ENCODE results near the gene PITPNM3. TPM values are rescaled to one million over a fixed set of nuclear protein-coding genes. Genes with fewer than 3 reads are reported as not detected.

Gene PITPNM3
- total RNA-seq, 2 donors from 2014 or later, result 0.70 to 0.81 TPM

DNA sequence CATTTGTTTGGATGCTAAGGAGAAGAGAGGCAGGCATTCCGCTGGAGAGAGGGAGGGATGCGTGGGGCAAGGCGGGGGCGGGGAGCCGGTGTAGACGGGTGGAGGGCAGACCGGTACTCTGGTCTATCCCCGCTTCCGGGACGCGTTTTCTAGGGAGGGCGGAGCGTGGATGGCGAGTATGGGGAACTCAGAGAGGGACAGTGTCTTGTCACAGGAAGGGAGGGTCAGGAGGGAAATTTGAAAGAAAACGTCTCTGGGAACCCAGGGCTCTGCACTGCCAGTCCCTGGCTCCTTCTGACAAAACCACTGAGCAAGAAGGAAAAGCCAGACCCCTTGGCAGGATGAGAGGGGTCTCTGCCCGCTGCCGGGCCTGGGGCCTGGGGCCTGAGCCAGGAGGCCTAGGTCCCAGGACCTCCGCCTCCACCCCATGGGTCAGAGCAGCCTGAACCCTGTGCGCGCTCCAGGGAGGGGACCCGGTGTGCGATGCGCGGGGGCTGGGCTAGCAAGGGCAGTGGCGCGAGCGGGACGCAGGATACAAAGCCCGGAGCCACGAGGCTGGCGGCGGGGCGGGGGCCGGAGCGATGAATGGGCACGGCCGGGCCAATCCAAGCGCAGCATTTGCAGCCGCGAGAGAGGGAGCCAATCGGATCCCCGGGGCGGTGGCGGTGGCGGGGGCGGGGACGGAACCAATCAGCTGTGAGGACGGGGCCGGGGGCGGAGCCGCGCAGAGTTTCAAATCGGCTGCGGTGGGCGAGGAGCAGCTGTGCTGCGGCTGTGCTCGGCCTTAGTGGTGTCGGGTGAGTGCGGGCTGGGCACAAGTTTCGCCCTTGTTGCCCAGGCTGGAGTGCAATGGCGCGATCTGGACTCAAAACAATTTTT, 112.4 kb downstream of the PITPNM3 start, which contains the start of gene PIMREG:
Gene PIMREG, plus strand, starts transcription at position 764 of the 879 bp plus-strand sequence. CDS start 656 bp downstream, outside the sequence.
- Mint-ChIP-seq H3K36me3 (ENCODE audit: insufficient read depth in 2 of 2) (no peaks in the 10 kb centered on the region), H3K4me3 (peak within 1 kb of the TSS; percentile 88 to 98), H3K27me3 (ENCODE audit: low read depth) (peaks cover 29% of the 10 kb centered on the region), H3K4me1 (ENCODE audit: low read depth) (peaks cover 16% of the 10 kb centered on the region), H3K9me3 (no peaks in the 10 kb centered on the region), H3K27ac (peak within 1 kb of the TSS; percentile 49)
- ATAC-seq (replicated peaks in 1 of 2) (peak; percentile 95 to 96), DNase-seq (peak; percentile 95 to 96)

DNA sequence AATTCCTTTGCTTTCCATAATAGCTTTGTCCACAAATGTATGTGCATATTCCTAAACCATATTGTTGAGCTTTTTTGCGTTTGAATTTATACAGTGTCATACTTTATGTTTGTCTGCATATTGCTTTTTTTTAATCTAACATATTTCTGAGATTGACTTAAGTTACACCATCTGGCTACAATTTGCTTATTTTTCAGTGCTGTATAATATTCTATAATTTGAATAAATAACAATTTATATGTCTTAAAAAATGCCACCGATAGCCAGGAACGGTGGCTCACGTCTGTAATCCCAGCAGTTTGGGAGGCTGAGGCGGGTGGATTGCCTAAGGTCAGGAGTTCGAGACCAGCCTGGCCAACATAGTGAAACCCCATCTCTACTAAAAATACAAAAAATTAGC, 113.6 kb downstream of the PITPNM3 start:
- DNase-seq (no peak), ATAC-seq (replicated peaks in 1 of 2) (no peak)
- H3K9me3 Mint-ChIP-seq, result no peaks in the 10 kb centered on the region
- peaks cover 32% of the 10 kb centered on the region for H3K27me3 Mint-ChIP-seq (ENCODE audit: low read depth)
- peak overlapping the region in 1 of 2 donors; percentile 98 for H3K4me3 Mint-ChIP-seq
- no peaks in the 10 kb centered on the region for H3K36me3 Mint-ChIP-seq (ENCODE audit: insufficient read depth in 2 of 2)
- peaks cover 16% of the 10 kb centered on the region for H3K4me1 Mint-ChIP-seq (ENCODE audit: low read depth)
- no peak overlapping the region for H3K27ac Mint-ChIP-seq

DNA sequence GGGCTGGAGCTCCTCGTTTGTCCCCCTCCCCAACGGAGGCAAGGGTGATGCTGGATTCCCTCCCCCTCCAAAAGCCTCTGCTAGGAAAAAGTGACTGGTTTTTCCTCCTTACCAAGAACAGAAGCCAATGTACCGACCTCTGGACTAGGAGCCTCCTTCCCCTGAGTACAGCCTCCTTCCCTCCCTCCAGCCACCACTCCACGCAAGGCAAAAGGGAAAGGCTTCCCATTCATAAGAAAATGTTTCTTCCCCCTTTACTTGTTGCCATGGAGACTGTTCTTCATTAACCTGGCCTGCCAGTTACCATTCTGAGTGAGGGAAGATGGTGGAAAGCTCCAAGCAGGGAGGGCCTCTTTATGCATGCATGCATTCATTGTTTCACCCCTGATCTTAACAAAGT, 116.4 kb downstream of the PITPNM3 start:
- DNase-seq (no peak), ATAC-seq (replicated peaks in 1 of 2) (no peak)
- H3K36me3 Mint-ChIP-seq (ENCODE audit: insufficient read depth in 2 of 2), result no peaks in the 10 kb centered on the region
- peaks cover 48% of the 10 kb centered on the region for H3K27me3 Mint-ChIP-seq (ENCODE audit: low read depth)
- H3K9me3 Mint-ChIP-seq, result no peaks in the 10 kb centered on the region
- H3K4me1 Mint-ChIP-seq (ENCODE audit: low read depth), result peaks cover 16% of the 10 kb centered on the region
- H3K4me3 Mint-ChIP-seq, result no peak overlapping the region
- no peak overlapping the region for H3K27ac Mint-ChIP-seq

DNA sequence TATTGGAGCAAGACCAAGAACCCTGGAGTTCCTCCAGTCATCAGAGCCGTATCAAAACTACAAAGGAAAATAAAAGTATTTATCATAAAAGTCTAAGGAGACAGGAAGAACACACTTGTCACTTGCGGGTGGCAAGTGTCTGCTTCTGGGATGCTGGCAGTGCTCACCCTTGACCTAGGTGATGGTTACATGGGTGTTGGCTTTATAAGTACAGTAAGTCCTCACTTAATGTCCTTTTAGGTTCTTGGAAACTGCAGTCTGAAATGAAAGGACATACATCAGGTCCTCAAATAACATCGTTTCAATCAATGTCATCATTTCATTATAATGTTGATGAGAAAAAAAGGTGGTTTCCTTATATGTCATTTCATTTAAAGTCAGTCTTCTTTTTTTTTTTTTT, 118.4 kb downstream of the PITPNM3 start:
- H3K4me1 Mint-ChIP-seq (ENCODE audit: low read depth), result no peaks in the 10 kb centered on the region
- peak in 1 of 2 donors; percentile 58 for ATAC-seq (replicated peaks in 1 of 2)
- no peak overlapping the region for H3K4me3 Mint-ChIP-seq

DNA sequence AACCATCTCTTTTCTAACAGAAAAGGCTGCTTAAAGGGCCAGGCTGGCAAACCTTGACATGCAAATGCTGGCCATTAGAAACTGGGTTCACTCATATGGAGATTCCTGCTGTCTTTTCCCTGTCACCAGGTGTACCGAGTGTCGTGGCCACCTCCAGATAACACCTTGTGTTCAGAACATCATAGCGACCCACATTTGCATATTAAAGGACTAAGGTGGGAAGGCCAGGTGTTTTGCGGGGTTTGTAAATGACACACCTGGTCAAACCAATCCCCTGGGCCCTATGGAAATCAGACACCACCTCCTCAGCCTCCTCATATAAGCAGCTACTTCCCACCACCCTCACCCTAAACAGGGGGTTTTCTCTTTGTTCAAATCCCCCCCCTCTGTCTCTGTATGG, 118.9 kb downstream of the PITPNM3 start:
- Mint-ChIP-seq H3K4me1 (ENCODE audit: low read depth) (no peaks in the 10 kb centered on the region), H3K27ac (no peak overlapping the region), H3K36me3 (ENCODE audit: insufficient read depth in 2 of 2) (no peaks in the 10 kb centered on the region), H3K4me3 (no peak overlapping the region), H3K27me3 (ENCODE audit: low read depth) (peaks cover 41% of the 10 kb centered on the region), H3K9me3 (no peaks in the 10 kb centered on the region)
- ATAC-seq (replicated peaks in 1 of 2), result no peak
- no peak for DNase-seq

More for the DNA sequence above, 118.4 kb downstream of the PITPNM3 start:
- H3K27me3 Mint-ChIP-seq (ENCODE audit: low read depth), result peaks cover 41% of the 10 kb centered on the region
- H3K27ac Mint-ChIP-seq, result no peak overlapping the region
- DNase-seq, result no peak
- H3K36me3 Mint-ChIP-seq (ENCODE audit: insufficient read depth in 2 of 2), result no peaks in the 10 kb centered on the region
- H3K9me3 Mint-ChIP-seq, result no peaks in the 10 kb centered on the region

- H3K9me3 Mint-ChIP-seq, result no peaks in the 10 kb centered on the region
- no peak overlapping the region for H3K4me3 Mint-ChIP-seq
- H3K36me3 Mint-ChIP-seq (ENCODE audit: insufficient read depth in 2 of 2), result peaks cover 2% of the 10 kb centered on the region in 2 donors
- no peaks in the 10 kb centered on the region for H3K4me1 Mint-ChIP-seq (ENCODE audit: low read depth)
- ATAC-seq (replicated peaks in 1 of 2) (peak; percentile 82 to 87), DNase-seq (peak; percentile 58 to 60)
- peaks cover 38% of the 10 kb centered on the region for H3K27me3 Mint-ChIP-seq (ENCODE audit: low read depth)
- H3K27ac Mint-ChIP-seq, result no peak overlapping the region
These were observed 120.4 kb downstream of the PITPNM3 start for GRCh38 chr17:6435968-6436367.

DNA sequence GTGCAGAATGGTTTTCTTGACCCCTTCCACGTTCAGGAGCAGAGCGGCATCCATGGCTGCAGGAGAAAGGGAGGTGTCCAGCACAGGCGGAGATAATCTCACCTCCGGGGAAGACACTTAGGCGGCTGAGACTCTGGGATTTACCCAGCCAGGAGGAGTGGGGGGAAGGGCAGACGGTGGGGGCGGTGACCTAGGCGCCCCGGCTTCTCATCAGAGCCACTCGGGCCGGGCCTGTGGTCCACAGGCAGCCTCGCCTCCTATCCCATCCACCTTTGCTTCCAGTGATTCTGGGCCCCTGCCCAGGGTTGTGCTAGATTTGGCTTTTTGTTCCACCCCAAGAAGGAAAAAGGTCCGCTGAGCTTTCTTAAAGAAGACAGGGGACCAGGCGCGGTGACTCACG, 121.3 kb downstream of the PITPNM3 start, which contains the start of gene AIPL1:
Gene AIPL1, minus strand, starts transcription at position 71 of the 400 bp plus-strand sequence. Its CDS starts 17 bp downstream, at position 54.
- Mint-ChIP-seq H3K27me3 (ENCODE audit: low read depth) (peaks cover 36% of the 10 kb centered on the region), H3K27ac (no peak within 1 kb of the TSS), H3K4me3 (no peak within 1 kb of the TSS), H3K4me1 (ENCODE audit: low read depth) (no peaks in the 10 kb centered on the region), H3K36me3 (ENCODE audit: insufficient read depth in 2 of 2) (peaks cover 2 to 7% of the 10 kb centered on the region in 2 donors), H3K9me3 (peaks cover 0 to 2% of the 10 kb centered on the region in 2 donors)
- ATAC-seq (replicated peaks in 1 of 2) (no peak), DNase-seq (no peak)

DNA sequence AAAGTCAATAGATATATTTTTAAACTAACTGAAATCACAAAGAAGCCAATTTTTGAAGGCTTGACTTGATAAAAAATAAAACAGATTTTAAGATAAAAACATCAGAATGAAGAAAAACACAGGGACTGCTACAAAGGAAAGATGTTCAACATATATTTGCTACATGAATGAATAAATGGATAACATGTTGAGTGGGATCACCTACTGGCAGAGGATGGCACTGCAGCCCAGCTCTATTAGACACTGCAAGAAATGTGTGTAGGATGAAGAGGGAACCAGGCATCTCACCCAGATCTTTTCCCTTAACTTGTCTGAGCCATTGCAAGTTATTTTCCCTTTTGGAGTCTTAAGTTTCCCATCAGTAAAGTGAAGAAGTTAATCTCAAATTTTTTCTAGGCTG, 125.6 kb downstream of the PITPNM3 start:
- no peak for DNase-seq
- Mint-ChIP-seq H3K36me3 (ENCODE audit: insufficient read depth in 2 of 2) (peaks cover 5 to 10% of the 10 kb centered on the region in 2 donors), H3K9me3 (peaks cover 3 to 5% of the 10 kb centered on the region in 2 donors), H3K27me3 (ENCODE audit: low read depth) (peaks cover 14% of the 10 kb centered on the region), H3K4me1 (ENCODE audit: low read depth) (peaks cover 13% of the 10 kb centered on the region), H3K27ac (no peak overlapping the region), H3K4me3 (no peak overlapping the region)
- no peak for ATAC-seq (replicated peaks in 1 of 2)

- Mint-ChIP-seq H3K4me3 (no peak overlapping the region), H3K27me3 (ENCODE audit: low read depth) (peaks cover 14% of the 10 kb centered on the region), H3K4me1 (ENCODE audit: low read depth) (peaks cover 13% of the 10 kb centered on the region), H3K9me3 (peaks cover 3 to 5% of the 10 kb centered on the region in 2 donors), H3K27ac (no peak overlapping the region), H3K36me3 (ENCODE audit: insufficient read depth in 2 of 2) (peaks cover 5 to 10% of the 10 kb centered on the region in 2 donors)
- no peak for DNase-seq
- no peak for ATAC-seq (replicated peaks in 1 of 2)
These were observed 127.1 kb downstream of the PITPNM3 start for GRCh38 chr17:6429266-6429665.

GRCh38 chr17:6428207-6428965, 128.0 kb downstream of the PITPNM3 start:
- no peak overlapping the region for H3K4me3 Mint-ChIP-seq
- peaks cover 21% of the 10 kb centered on the region for H3K27me3 Mint-ChIP-seq (ENCODE audit: low read depth)
- ATAC-seq (replicated peaks in 1 of 2), result no peak
- H3K4me1 Mint-ChIP-seq (ENCODE audit: low read depth), result peaks cover 13% of the 10 kb centered on the region
- no peak for DNase-seq
- H3K9me3 Mint-ChIP-seq, result peaks cover 3 to 5% of the 10 kb centered on the region in 2 donors
- H3K27ac Mint-ChIP-seq, result no peak overlapping the region
- H3K36me3 Mint-ChIP-seq (ENCODE audit: insufficient read depth in 2 of 2), result peaks cover 5 to 10% of the 10 kb centered on the region in 2 donors

- Mint-ChIP-seq H3K9me3 (peaks cover 3 to 5% of the 10 kb centered on the region in 2 donors), H3K4me1 (ENCODE audit: low read depth) (peaks cover 13% of the 10 kb centered on the region), H3K27me3 (ENCODE audit: low read depth) (peaks cover 30% of the 10 kb centered on the region), H3K27ac (peak overlapping the region; percentile 92), H3K4me3 (peak overlapping the region; percentile 15 to 51), H3K36me3 (ENCODE audit: insufficient read depth in 2 of 2) (peaks cover 5 to 10% of the 10 kb centered on the region in 2 donors)
- peak; percentile 63 to 65 for DNase-seq
- peak; percentile 81 to 89 for ATAC-seq (replicated peaks in 1 of 2)
These were observed 129.0 kb downstream of the PITPNM3 start for GRCh38 chr17:6427279-6427781.

GRCh38 chr17:6426356-6427101, 129.8 kb downstream of the PITPNM3 start:
- Mint-ChIP-seq H3K27me3 (ENCODE audit: low read depth) (peaks cover 26% of the 10 kb centered on the region), H3K4me1 (ENCODE audit: low read depth) (peaks cover 19% of the 10 kb centered on the region), H3K36me3 (ENCODE audit: insufficient read depth in 2 of 2) (peaks cover 3 to 10% of the 10 kb centered on the region in 2 donors), H3K9me3 (peaks cover 3 to 5% of the 10 kb centered on the region in 2 donors), H3K4me3 (no peak overlapping the region), H3K27ac (no peak overlapping the region)
- ATAC-seq (replicated peaks in 1 of 2), result no peak
- DNase-seq, result no peak

Data from activated T-cell treated with anti-CD3 and anti-CD28 coated beads, Interleukin-2, amount 50 U/mL, for 72 hours (primary cell).